GM18498 (cell line): Measurements from ENCODE around the gene MBOAT2.
A peak's percentile ranks its signal among the peaks of the same experiment; 100 is the strongest.

ENCODE experiments used
- ATAC-seq: cut with Tn5 transposase; IDR thresholded peaks from one replicate; pipeline ENCODE4 v1.9.1; 2021; ENCODE audit warnings: mild to moderate bottlenecking, moderate library complexity; ENCODE audit not compliant: unreplicated experiment

MBOAT2 gene

GRCh38 chr2:9018534-9018933 is 15.1 kb upstream of the MBOAT2 start:
- ATAC-seq, result no peak

GRCh38 chr2:9018109-9018508 is 14.6 kb upstream of the MBOAT2 start:
- ATAC-seq, result no peak

- ATAC-seq, result no peak
These were observed 13.9 kb upstream of the MBOAT2 start for GRCh38 chr2:9017411-9017810.

- ATAC-seq, result no peak
These were observed 12.5 kb upstream of the MBOAT2 start for GRCh38 chr2:9015998-9016397.

GRCh38 chr2:9013403-9013802 is 9.9 kb upstream of the MBOAT2 start:
- no peak for ATAC-seq

GRCh38 chr2:9010866-9011265 is 7.4 kb upstream of the MBOAT2 start:
- ATAC-seq, result no peak

- no peak for ATAC-seq
These were observed 5.6 kb upstream of the MBOAT2 start for GRCh38 chr2:9008951-9009664.

- ATAC-seq, result no peak
These were observed 2.9 kb upstream of the MBOAT2 start for GRCh38 chr2:9006368-9006767.

GRCh38 chr2:9004338-9005204 is 1.1 kb upstream of the MBOAT2 start:
- no peak for ATAC-seq

GRCh38 chr2:9003366-9003615 is 193 bp downstream of the MBOAT2 start:
- ATAC-seq, result no peak

GRCh38 chr2:9002637-9003365 is 683 bp downstream of the MBOAT2 start:
- ATAC-seq, result peak; percentile 24

- no peak for ATAC-seq
These were observed 1.2 kb downstream of the MBOAT2 start for GRCh38 chr2:9002313-9002636.

- no peak for ATAC-seq
These were observed 1.7 kb downstream of the MBOAT2 start for GRCh38 chr2:9001778-9002177.

- ATAC-seq, result no peak
These were observed 2.3 kb downstream of the MBOAT2 start for GRCh38 chr2:9001229-9001628.

- ATAC-seq, result no peak
These were observed 3.0 kb downstream of the MBOAT2 start for GRCh38 chr2:9000442-9000841.

GRCh38 chr2:8999797-9000196 is 3.7 kb downstream of the MBOAT2 start:
- no peak for ATAC-seq

- ATAC-seq, result no peak
These were observed 4.4 kb downstream of the MBOAT2 start for GRCh38 chr2:8999102-8999446.

GRCh38 chr2:8998418-8999101 is 4.9 kb downstream of the MBOAT2 start:
- ATAC-seq, result no peak

- ATAC-seq, result no peak
These were observed 5.9 kb downstream of the MBOAT2 start for GRCh38 chr2:8997631-8998030.

GRCh38 chr2:8997108-8997507 is 6.4 kb downstream of the MBOAT2 start:
- ATAC-seq, result no peak

GRCh38 chr2:8996006-8996405 is 7.5 kb downstream of the MBOAT2 start:
- no peak for ATAC-seq

- ATAC-seq, result no peak
These were observed 9.1 kb downstream of the MBOAT2 start for GRCh38 chr2:8994386-8994785.
